GM23248 (cell line): ENCODE measurements around the gene IMMT. TPM values are rescaled to one million over a fixed set of nuclear protein-coding genes. Genes with fewer than 3 reads are reported as not detected.

Experiments
- DNase-seq: peaks from one replicate; pipeline ENCODE4 v3.0.0-alpha.2; 2015
- H2AFZ ChIP-seq: fragments of 200-600 bp; sonication (generic); 2 replicates; pipeline ENCODE4 v1.6.1; 2016; ENCODE audit warnings: antibody characterized with exemption
- H3F3A ChIP-seq: fragments of 200-600 bp; sonication (generic); 2 replicates; pipeline ENCODE4 v1.6.1; 2016; ENCODE audit warnings: mild to moderate bottlenecking, antibody characterized with exemption, mixed run types; ENCODE audit not compliant: insufficient read depth
- H3K27ac ChIP-seq: fragments of 200-600 bp; sonication (generic); 2 replicates; pipeline ENCODE4 v1.5.1; 2016; ENCODE audit warnings: mild to moderate bottlenecking
- H3K27me3 ChIP-seq: fragments of 200-600 bp; sonication (generic); replicated peaks from 2 replicates; pipeline ENCODE4 v1.6.1; 2016; ENCODE audit warnings: mild to moderate bottlenecking; ENCODE audit not compliant: insufficient read depth
- H3K36me3 ChIP-seq: fragments of 200-600 bp; sonication (generic); 2 replicates; pipeline ENCODE4 v1.6.1; 2016; ENCODE audit warnings: low read depth, mild to moderate bottlenecking
- H3K4me1 ChIP-seq: fragments of 200-600 bp; sonication (generic); 2 replicates; pipeline ENCODE4 v1.6.1; 2016; ENCODE audit warnings: mild to moderate bottlenecking; ENCODE audit not compliant: insufficient read depth
- H3K4me2 ChIP-seq: fragments of 200-600 bp; sonication (generic); one replicate; pipeline ENCODE4 v1.6.1; 2016; ENCODE audit warnings: mild to moderate bottlenecking; ENCODE audit not compliant: unreplicated experiment
- H3K4me3 ChIP-seq: fragments of 200-600 bp; sonication (generic); 2 replicates; pipeline ENCODE4 v1.5.1; 2016; ENCODE audit warnings: mild to moderate bottlenecking
- H3K79me2 ChIP-seq: fragments of 200-600 bp; sonication (generic); 2 replicates; pipeline ENCODE4 v1.6.1; 2016; ENCODE audit warnings: mild to moderate bottlenecking; ENCODE audit not compliant: insufficient read depth
- H3K9ac ChIP-seq: fragments of 200-600 bp; sonication (generic); 2 replicates; pipeline ENCODE4 v1.6.1; 2016; ENCODE audit warnings: mild to moderate bottlenecking
- H3K9me2 ChIP-seq: fragments of 200-600 bp; sonication (generic); 2 replicates; pipeline ENCODE4 v1.6.1; 2016; ENCODE audit warnings: mixed run types, mild to moderate bottlenecking, moderate library complexity; ENCODE audit not compliant: insufficient read depth
- H3K9me3 ChIP-seq: fragments of 200-600 bp; sonication (generic); one replicate; pipeline ENCODE4 v1.6.1; 2017; ENCODE audit warnings: low read depth
- H4K20me1 ChIP-seq: fragments of 200-600 bp; sonication (generic); 2 replicates; pipeline ENCODE4 v1.6.0; 2016; ENCODE audit not compliant: insufficient read depth
- EZH2 ChIP-seq: fragments of 200-600 bp; sonication (generic); IDR thresholded peaks from 2 replicates; pipeline ENCODE4 v1.6.1; 2018; ENCODE audit warnings: antibody characterized with exemption, mild to moderate bottlenecking; ENCODE audit not compliant: insufficient read depth, poor library complexity, severe bottlenecking
- EZH2phosphoT487 ChIP-seq: fragments of 200-600 bp; sonication (generic); IDR thresholded peaks from 2 replicates; pipeline ENCODE4 v1.6.1; 2018; ENCODE audit warnings: antibody characterized with exemption, moderate library complexity, mild to moderate bottlenecking, low read depth; ENCODE audit not compliant: insufficient read depth
- WGBS, 2 experiments: methylation state at CpG; one replicate each; pipeline ENCODE4 v1.1.6; 2015 to 2017; ENCODE audit warnings: low lambda C conversion rate in 2 of 2, low coverage in 1 of 2; ENCODE audit errors: missing lambda C conversion rate in 2 of 2; 5-methylcytosine and 5-hydroxymethylcytosine counted together
- in situ Hi-C: fragments of 300-500 bp; cut with MboI; formaldehyde crosslinking; loops from 2 replicates; pipeline ENCODE4 v1.15.0; 2020
- polyA plus RNA-seq: library from polyadenylated mRNA; unstranded; fragments of >200 nt; fragmentation: Nextera tagmentation; extraction: Ambion mirVana; gene quantifications from 2 replicates; pipeline ENCODE4 v1.2.1, GENCODE V29; 2016
- total RNA-seq: library from RNA; depleted of rRNA; stranded (reverse); fragments of >200 nt; shearing (Covaris generic); gene quantifications from 2 replicates; pipeline ENCODE4 v1.2.3, GENCODE V29; 2014

The IMMT gene
- total and polyA plus RNA-seq, 2 experiments from 2014 or later: 60.4 to 75.4 TPM

DNA sequence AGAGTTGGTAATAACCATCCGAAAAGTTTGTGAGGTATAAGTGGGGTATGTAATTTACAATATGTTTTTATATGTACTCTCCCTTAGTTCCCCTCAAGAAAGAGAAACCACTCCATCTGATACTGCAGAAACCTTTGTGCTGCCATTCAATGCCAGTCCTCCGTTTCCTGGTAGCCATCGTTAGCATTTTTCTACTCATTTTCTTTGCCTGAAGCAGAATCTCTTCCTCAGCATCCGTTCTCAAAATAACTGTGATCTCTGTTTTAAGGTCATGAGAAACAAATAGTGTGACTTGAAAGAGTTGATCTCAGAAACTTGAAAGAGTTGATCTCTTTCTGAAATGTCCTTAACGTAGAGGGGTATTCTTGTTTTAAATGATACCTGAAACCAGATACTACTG lies 88.2 kb downstream of the IMMT start:
- in situ Hi-C loops: no loop called here
- H3K9me3 ChIP-seq: no peaks in the 10 kb centered on the region
- peaks cover 93% of the 10 kb centered on the region for H3K79me2 ChIP-seq
- H3K4me2 ChIP-seq: peak overlapping the region; percentile 90
- peak; percentile 23 for DNase-seq
- H3K9ac ChIP-seq: peak overlapping the region; percentile 89
- H4K20me1 ChIP-seq: no peaks in the 10 kb centered on the region
- H3K27me3 ChIP-seq: no peaks in the 10 kb centered on the region
- no peaks in the 10 kb centered on the region for H3K9me2 ChIP-seq
- no peak for TF ChIP-seq EZH2phosphoT487
- TF ChIP-seq EZH2: no peak
- H3K27ac ChIP-seq: no peak overlapping the region
- peaks cover 21% of the 10 kb centered on the region for H3K36me3 ChIP-seq
- H3F3A ChIP-seq: no peaks in the 10 kb centered on the region
- H3K4me1 ChIP-seq: peaks cover 17% of the 10 kb centered on the region
- peak overlapping the region; percentile 88 for H3K4me3 ChIP-seq
- peak overlapping the region; percentile 86 for H2AFZ ChIP-seq
- WGBS, 2 experiments: 28 to 33% methylated on average over 5 of the region's 5 CpGs

DNA sequence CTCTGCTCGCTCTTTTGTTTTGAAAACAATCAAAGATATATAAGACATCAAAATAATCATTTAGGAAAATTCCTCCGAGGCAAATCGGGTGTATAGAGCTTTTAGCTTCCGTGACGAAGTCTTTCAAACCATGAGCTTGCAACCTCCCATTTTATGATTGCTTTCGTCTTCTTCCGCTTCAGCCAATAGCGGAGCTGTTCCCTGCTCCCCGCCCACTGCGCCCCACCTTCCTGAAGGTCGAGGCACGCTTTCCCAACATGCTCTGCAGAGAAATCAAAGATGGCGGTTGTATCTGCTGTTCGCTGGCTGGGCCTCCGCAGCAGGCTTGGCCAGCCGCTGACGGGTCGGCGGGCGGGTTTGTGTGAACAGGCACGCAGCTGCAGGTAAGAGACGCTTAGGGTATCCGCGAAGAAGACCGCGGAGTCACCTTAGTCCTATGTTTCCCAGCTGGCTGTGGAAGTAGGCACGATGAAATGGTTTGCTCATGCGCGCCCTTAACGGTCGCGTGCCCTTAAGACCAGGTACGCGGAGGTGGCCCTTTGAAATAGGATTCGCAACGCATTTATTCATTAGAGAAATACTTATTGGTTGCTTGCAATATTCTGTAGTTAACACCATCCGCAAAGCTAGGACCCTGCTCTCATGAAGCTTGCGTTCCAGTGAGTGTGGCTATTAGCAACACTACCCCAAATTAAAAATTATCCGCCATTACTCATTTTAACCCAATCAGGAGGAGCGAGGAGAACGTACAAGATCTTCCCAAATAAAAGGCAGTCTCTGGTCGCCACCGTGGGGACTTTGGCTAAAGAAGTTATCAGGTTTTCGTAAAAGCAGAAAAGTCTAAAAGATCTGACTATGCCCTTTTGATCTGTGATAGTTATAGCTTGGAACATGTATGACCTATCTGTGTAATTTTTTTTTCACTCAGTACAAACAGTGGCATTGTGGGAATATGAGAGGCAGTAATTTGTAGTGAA lies 89.0 kb downstream of the IMMT start, which contains the start of gene PTCD3:
Gene PTCD3 (plus strand): TSS at position 267 of the 977 bp plus-strand sequence. CDS start 13 bp downstream, at position 280.
- Histone ChIP-seq H3K27ac (peak within 1 kb of the TSS; percentile 70), H3K4me1 (peaks cover 17% of the 10 kb centered on the region), H3K4me2 (peak within 1 kb of the TSS; percentile 97), H3K79me2 (peaks cover 94% of the 10 kb centered on the region), H3K27me3 (no peaks in the 10 kb centered on the region), H3K36me3 (peaks cover 27% of the 10 kb centered on the region), H3K9ac (peak within 1 kb of the TSS; percentile 89), H4K20me1 (no peaks in the 10 kb centered on the region), H2AFZ (peak within 1 kb of the TSS; percentile 86), H3K9me3 (no peaks in the 10 kb centered on the region), H3F3A (no peaks in the 10 kb centered on the region), H3K4me3 (peak within 1 kb of the TSS; percentile 88), H3K9me2 (no peaks in the 10 kb centered on the region)
- 1 to 2% methylated on average over 44 of the region's 44 CpGs for WGBS, 2 experiments
- DNase-seq: peak; percentile 99
- in situ Hi-C loops: no loop called here
- no peak for TF ChIP-seq EZH2phosphoT487
- no peak for TF ChIP-seq EZH2

GRCh38 chr2:86105252-86105968 lies 89.9 kb downstream of the IMMT start, which contains the start of gene POLR1A:
Gene POLR1A (minus strand): TSS chr2:86105886. CDS start chr2:86105776, 110 bp downstream.
- H3K4me1 ChIP-seq: peaks cover 17% of the 10 kb centered on the region
- H3K9me2 ChIP-seq: no peaks in the 10 kb centered on the region
- DNase-seq: peak; percentile 97
- no peaks in the 10 kb centered on the region for H3F3A ChIP-seq
- no peak for TF ChIP-seq EZH2phosphoT487
- TF ChIP-seq EZH2: no peak
- WGBS, 2 experiments: 1 to 2% methylated on average over 38 of the region's 38 CpGs
- peak within 1 kb of the TSS; percentile 97 for H3K4me2 ChIP-seq
- in situ Hi-C loops: no loop called here
- peak within 1 kb of the TSS; percentile 88 for H3K4me3 ChIP-seq
- H2AFZ ChIP-seq: peak within 1 kb of the TSS; percentile 86
- peaks cover 94% of the 10 kb centered on the region for H3K79me2 ChIP-seq
- H3K9ac ChIP-seq: peak within 1 kb of the TSS; percentile 89
- no peaks in the 10 kb centered on the region for H3K27me3 ChIP-seq
- H3K36me3 ChIP-seq: peaks cover 27% of the 10 kb centered on the region
- H3K27ac ChIP-seq: peak within 1 kb of the TSS; percentile 70
- no peaks in the 10 kb centered on the region for H4K20me1 ChIP-seq
- no peaks in the 10 kb centered on the region for H3K9me3 ChIP-seq

DNA sequence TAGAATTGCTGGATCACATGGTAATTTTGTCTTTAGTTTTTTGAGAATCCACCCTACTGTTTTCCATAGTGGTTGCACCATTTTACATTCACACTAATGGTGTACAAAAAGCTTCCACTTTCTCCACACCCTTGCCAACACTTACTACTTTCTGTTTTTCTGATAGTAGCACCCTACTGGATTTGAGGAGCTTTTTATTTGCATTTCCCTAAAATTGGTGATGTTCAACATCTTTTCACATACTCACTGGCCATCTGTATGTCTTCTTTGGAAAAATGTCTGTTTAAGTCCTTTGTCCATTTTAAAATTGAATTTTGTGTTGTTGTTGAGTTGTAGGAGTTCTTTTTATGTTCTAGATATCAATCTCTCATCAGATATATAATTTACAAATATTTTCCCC lies 93.1 kb downstream of the IMMT start:
- Histone ChIP-seq H3K9me2 (no peaks in the 10 kb centered on the region), H3K27ac (no peak overlapping the region), H3K9me3 (no peaks in the 10 kb centered on the region), H3K4me3 (no peak overlapping the region), H3K27me3 (no peaks in the 10 kb centered on the region), H4K20me1 (no peaks in the 10 kb centered on the region), H3K4me2 (no peak overlapping the region), H3K4me1 (peaks cover 7% of the 10 kb centered on the region), H3K36me3 (peaks cover 33% of the 10 kb centered on the region), H3K79me2 (peaks cover 94% of the 10 kb centered on the region), H3F3A (no peaks in the 10 kb centered on the region), H3K9ac (no peak overlapping the region), H2AFZ (no peak overlapping the region)
- TF ChIP-seq EZH2phosphoT487: no peak
- DNase-seq: no peak
- in situ Hi-C loops: no loop called here
